Astrocyte (in vitro differentiated cells and primary cell): ENCODE measurements around the gene RASGRP3. TPM values are rescaled to one million over a fixed set of nuclear protein-coding genes. Genes with fewer than 3 reads are reported as not detected.

Experiments used
- DNase-seq: peaks from one replicate; pipeline ENCODE4 v3.0.0-alpha.2; 2010; ENCODE audit warnings: low read depth
- FAIRE-seq: peaks from 2 replicates; lab custom pipeline; 2011; peaks lifted over from hg19 to GRCh38; lab: Jason Lieb, UNC
- H2AFZ ChIP-seq: 2 replicates; pipeline ENCODE4 v1.6.0; 2012; ENCODE audit warnings: low read depth, low read length, inconsistent platforms
- H3K27ac ChIP-seq: 2 replicates; pipeline ENCODE4 v1.5.1; 2011; ENCODE audit warnings: low read depth, low read length, inconsistent platforms
- H3K27me3 ChIP-seq: 2 replicates; pipeline ENCODE4 v1.6.0; 2011; ENCODE audit warnings: low read length, inconsistent platforms; ENCODE audit not compliant: insufficient read depth
- H3K36me3 ChIP-seq: 2 replicates; pipeline ENCODE4 v1.5.1; 2011; ENCODE audit warnings: low read length, inconsistent platforms; ENCODE audit not compliant: insufficient read depth
- H3K4me1 ChIP-seq: 2 replicates; pipeline ENCODE4 v1.5.1; 2011; ENCODE audit warnings: low read length, inconsistent platforms; ENCODE audit not compliant: insufficient read depth
- H3K4me2 ChIP-seq: 2 replicates; pipeline ENCODE4 v1.6.0; 2012; ENCODE audit warnings: low read length, inconsistent platforms
- H3K4me3 ChIP-seq: 2 replicates; pipeline ENCODE4 v1.5.1; 2011; ENCODE audit warnings: low read depth, mild to moderate bottlenecking, low read length, inconsistent platforms; ENCODE audit not compliant: insufficient read depth
- H3K79me2 ChIP-seq: 2 replicates; pipeline ENCODE4 v1.6.0; 2012; ENCODE audit warnings: mild to moderate bottlenecking, low read length, inconsistent platforms; ENCODE audit not compliant: insufficient read depth
- H3K9ac ChIP-seq: 2 replicates; pipeline ENCODE4 v1.6.0; 2012; ENCODE audit warnings: mild to moderate bottlenecking, low read length, inconsistent platforms
- H3K9me3 ChIP-seq: 2 replicates; pipeline ENCODE4 v1.5.1; 2012; ENCODE audit warnings: low read depth, mild to moderate bottlenecking, low read length, inconsistent platforms; ENCODE audit not compliant: insufficient read depth
- H4K20me1 ChIP-seq: 2 replicates; pipeline ENCODE4 v1.6.0; 2012; ENCODE audit warnings: low read length, inconsistent platforms; ENCODE audit not compliant: insufficient read depth
- H3K27ac Mint-ChIP-seq: one replicate; pipeline ENCODE4 v1.8.0; 2021; ENCODE audit warnings: mild to moderate bottlenecking, mixed read lengths; ENCODE audit not compliant: unreplicated experiment
- H3K27me3 Mint-ChIP-seq: one replicate; pipeline ENCODE4 v1.8.0; 2021; ENCODE audit warnings: low read depth, mixed read lengths; ENCODE audit not compliant: unreplicated experiment
- H3K36me3 Mint-ChIP-seq: one replicate; pipeline ENCODE4 v1.8.0; 2021; ENCODE audit warnings: low read depth, mixed read lengths; ENCODE audit not compliant: unreplicated experiment
- H3K4me1 Mint-ChIP-seq: one replicate; pipeline ENCODE4 v1.8.0; 2021; ENCODE audit warnings: low read depth, mixed read lengths; ENCODE audit not compliant: unreplicated experiment
- H3K4me3 Mint-ChIP-seq: one replicate; pipeline ENCODE4 v1.8.0; 2021; ENCODE audit warnings: mild to moderate bottlenecking, moderate library complexity, mixed read lengths; ENCODE audit not compliant: unreplicated experiment
- H3K9me3 Mint-ChIP-seq: one replicate; pipeline ENCODE4 v1.8.0; 2021; ENCODE audit warnings: mild to moderate bottlenecking, mixed read lengths; ENCODE audit not compliant: unreplicated experiment
- EZH2 ChIP-seq: IDR thresholded peaks from 2 replicates; pipeline ENCODE4 v1.6.1; 2012; ENCODE audit warnings: mild to moderate bottlenecking, low read length, inconsistent platforms; ENCODE audit not compliant: insufficient read depth
- total RNA-seq: library from RNA; stranded (reverse); gene quantifications from 2 replicates; pipeline ENCODE4 v1.2.1, GENCODE V29; 2021
- TF ChIP-seq, protein P1 (sequence below): IDR thresholded peaks from 2 replicates; pipeline ENCODE4 v1.5.1; 2011; ENCODE audit warnings: low read depth, mild to moderate bottlenecking, inconsistent platforms, low read length, moderate library complexity; ENCODE audit not compliant: insufficient read depth

Gene RASGRP3
- total RNA-seq, 1 donor from 2014 or later: 2.8 TPM

DNA sequence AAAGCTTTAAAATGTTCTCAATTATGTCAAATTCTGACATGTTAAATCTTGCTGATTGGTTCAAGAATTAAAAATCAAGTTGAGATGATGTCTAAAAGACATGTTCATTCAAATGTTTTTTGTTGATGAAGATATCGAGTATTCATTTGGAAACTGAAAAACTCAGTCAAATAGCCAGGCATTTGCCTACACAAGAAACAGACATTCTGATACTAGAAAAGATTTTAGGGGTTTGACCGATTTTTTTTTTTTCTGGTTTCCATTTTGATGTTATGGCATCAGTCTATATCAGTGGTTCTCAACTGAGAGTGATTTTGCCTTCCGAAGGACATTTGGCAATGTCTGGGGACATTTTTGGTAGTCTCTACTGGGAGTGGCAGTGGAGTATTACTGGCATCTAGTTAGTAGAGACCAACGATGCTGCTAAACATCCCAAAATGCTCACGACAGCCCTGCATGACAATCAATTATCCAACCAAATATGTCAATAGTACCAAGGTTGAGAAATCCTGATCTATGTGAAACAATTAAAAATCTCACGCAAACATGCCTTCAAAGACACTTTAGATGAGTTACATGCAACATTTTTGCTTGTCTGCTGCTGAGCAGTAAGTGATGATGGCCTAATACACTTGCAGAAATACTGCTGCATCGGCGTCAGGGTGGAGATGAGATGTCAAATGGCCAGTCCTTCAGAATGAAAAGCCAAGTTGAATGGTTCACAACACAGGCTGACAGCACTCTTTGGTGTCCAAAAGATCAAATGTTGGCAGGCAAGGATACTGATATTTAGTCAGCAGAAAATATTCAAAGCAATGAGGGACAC, 12.5 kb downstream of the RASGRP3 start:
- FAIRE-seq: no peak
- Histone ChIP-seq H3K79me2 (no peaks in the 10 kb centered on the region), H3K36me3 (no peaks in the 10 kb centered on the region), H3K4me3 (no peak overlapping the region), H3K27ac (no peak overlapping the region), H3K4me1 (no peaks in the 10 kb centered on the region), H4K20me1 (no peaks in the 10 kb centered on the region), H3K4me2 (no peak overlapping the region), H3K9ac (no peak overlapping the region), H3K27me3 (peaks cover 3% of the 10 kb centered on the region), H2AFZ (no peak overlapping the region), H3K9me3 (no peaks in the 10 kb centered on the region)
- Mint-ChIP-seq H3K4me1 (peaks cover 7% of the 10 kb centered on the region), H3K27ac (no peak overlapping the region), H3K36me3 (no peaks in the 10 kb centered on the region), H3K4me3 (no peak overlapping the region), H3K9me3 (peaks cover 2% of the 10 kb centered on the region), H3K27me3 (no peaks in the 10 kb centered on the region)
- no peak for TF ChIP-seq EZH2
- TF ChIP-seq, protein P1, sequence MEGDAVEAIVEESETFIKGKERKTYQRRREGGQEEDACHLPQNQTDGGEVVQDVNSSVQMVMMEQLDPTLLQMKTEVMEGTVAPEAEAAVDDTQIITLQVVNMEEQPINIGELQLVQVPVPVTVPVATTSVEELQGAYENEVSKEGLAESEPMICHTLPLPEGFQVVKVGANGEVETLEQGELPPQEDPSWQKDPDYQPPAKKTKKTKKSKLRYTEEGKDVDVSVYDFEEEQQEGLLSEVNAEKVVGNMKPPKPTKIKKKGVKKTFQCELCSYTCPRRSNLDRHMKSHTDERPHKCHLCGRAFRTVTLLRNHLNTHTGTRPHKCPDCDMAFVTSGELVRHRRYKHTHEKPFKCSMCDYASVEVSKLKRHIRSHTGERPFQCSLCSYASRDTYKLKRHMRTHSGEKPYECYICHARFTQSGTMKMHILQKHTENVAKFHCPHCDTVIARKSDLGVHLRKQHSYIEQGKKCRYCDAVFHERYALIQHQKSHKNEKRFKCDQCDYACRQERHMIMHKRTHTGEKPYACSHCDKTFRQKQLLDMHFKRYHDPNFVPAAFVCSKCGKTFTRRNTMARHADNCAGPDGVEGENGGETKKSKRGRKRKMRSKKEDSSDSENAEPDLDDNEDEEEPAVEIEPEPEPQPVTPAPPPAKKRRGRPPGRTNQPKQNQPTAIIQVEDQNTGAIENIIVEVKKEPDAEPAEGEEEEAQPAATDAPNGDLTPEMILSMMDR: no peak
- DNase-seq: no peak

DNA sequence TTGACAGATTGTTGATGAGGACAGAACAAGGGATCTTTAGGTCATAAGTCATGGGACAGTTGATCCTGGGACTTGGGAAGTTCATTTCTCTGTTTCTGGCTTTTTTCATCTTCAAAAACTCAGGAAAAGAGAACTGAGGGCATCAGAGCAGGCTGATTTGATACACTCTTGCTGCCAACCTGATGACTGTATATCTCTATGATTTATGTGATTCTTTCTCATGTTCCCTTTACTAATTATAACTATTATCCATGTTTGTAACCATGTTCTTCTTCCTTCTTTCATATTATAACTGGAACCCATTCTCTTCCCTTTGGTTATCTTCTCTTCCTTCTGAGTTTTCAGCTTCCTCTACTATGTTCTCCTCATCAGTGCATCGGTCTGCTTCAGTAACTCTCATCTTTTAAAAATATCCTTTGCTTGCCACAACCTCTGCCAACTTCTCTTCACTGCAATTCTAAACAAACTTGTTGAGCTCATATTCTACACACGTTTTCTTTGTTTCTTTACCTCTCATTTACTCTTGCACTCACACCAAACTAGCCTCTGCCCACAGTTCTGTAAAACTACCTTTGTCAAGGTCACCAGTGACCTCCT, 13.5 kb downstream of the RASGRP3 start:
- H3K79me2 ChIP-seq: no peaks in the 10 kb centered on the region
- no peak overlapping the region for H3K4me3 ChIP-seq
- Mint-ChIP-seq H3K27ac (no peak overlapping the region), H3K4me1 (peaks cover 3% of the 10 kb centered on the region), H3K27me3 (no peaks in the 10 kb centered on the region), H3K4me3 (no peak overlapping the region), H3K36me3 (no peaks in the 10 kb centered on the region), H3K9me3 (peaks cover 2% of the 10 kb centered on the region)
- no peak overlapping the region for H3K4me2 ChIP-seq
- H4K20me1 ChIP-seq: no peaks in the 10 kb centered on the region
- no peaks in the 10 kb centered on the region for H3K4me1 ChIP-seq
- DNase-seq: no peak
- H3K9ac ChIP-seq: no peak overlapping the region
- peaks cover 3% of the 10 kb centered on the region for H3K27me3 ChIP-seq
- no peaks in the 10 kb centered on the region for H3K9me3 ChIP-seq
- H2AFZ ChIP-seq: no peak overlapping the region
- TF ChIP-seq, protein P1: no peak
- no peak for TF ChIP-seq EZH2
- H3K36me3 ChIP-seq: no peaks in the 10 kb centered on the region
- no peak overlapping the region for H3K27ac ChIP-seq
- no peak for FAIRE-seq
